Stimulated activated CD8-positive, alpha-beta memory T cell treated with anti-CD3 and anti-CD28 coated beads, Interleukin-7, amount 100 ng/mL, for 48 hours (primary cell): ENCODE measurements around the gene KRTAP12-1.

Source experiments
- DNase-seq, 2 donors: peaks; one replicate each; pipeline ENCODE4 v3.0.0-alpha.2; 2020; ENCODE audit warnings: low read depth in 1 of 2; ENCODE audit errors: extremely low read depth in 1 of 2

Gene KRTAP12-1

GRCh38 chr21:44711327-44712202, 29.6 kb upstream of the KRTAP12-1 start, which contains the start of gene TSPEAR:
Gene TSPEAR (minus strand): TSS chr21:44711572. CDS start chr21:44711514, 58 bp downstream.
- DNase-seq: no peak

GRCh38 chr21:44710756-44711326, 28.9 kb upstream of the KRTAP12-1 start:
- no peak for DNase-seq

- DNase-seq: no peak
Measured at GRCh38 chr21:44710294-44710665, 28.3 kb upstream of the KRTAP12-1 start.

GRCh38 chr21:44709426-44710293, 27.7 kb upstream of the KRTAP12-1 start:
- peak in 1 of 2 donors; percentile 4 for DNase-seq

- no peak for DNase-seq
Measured at GRCh38 chr21:44708866-44709425, 27.0 kb upstream of the KRTAP12-1 start.

GRCh38 chr21:44708213-44708865, 26.4 kb upstream of the KRTAP12-1 start:
- no peak for DNase-seq

- no peak for DNase-seq
Measured at GRCh38 chr21:44706706-44707581, 25.0 kb upstream of the KRTAP12-1 start.

- DNase-seq: no peak
Measured at GRCh38 chr21:44706026-44706705, 24.2 kb upstream of the KRTAP12-1 start.

GRCh38 chr21:44704636-44705001, 22.7 kb upstream of the KRTAP12-1 start:
- DNase-seq: no peak

- no peak for DNase-seq
Measured at GRCh38 chr21:44703731-44704635, 22.0 kb upstream of the KRTAP12-1 start.

GRCh38 chr21:44702973-44703730, 21.2 kb upstream of the KRTAP12-1 start:
- no peak for DNase-seq

GRCh38 chr21:44702111-44702972, 20.4 kb upstream of the KRTAP12-1 start:
- DNase-seq: no peak

GRCh38 chr21:44701541-44701940, 19.6 kb upstream of the KRTAP12-1 start:
- DNase-seq: no peak

- DNase-seq: no peak
Measured at GRCh38 chr21:44701023-44701400, 19.0 kb upstream of the KRTAP12-1 start.

- DNase-seq: no peak
Measured at GRCh38 chr21:44700101-44701022, 18.4 kb upstream of the KRTAP12-1 start.
